Stimulated activated CD4-positive, alpha-beta T cell treated with anti-CD3 and anti-CD28 coated beads, TNF-alpha, amount 100 ng/mL, for 24 hours (primary cell): Measurements from ENCODE around the gene IL1RL1.
"Not testable (repeated sequence)": the region's sequence is repeated elsewhere in the genome, so short reads cannot be mapped to it uniquely, and the experiment has no call there.

Experiments used
- DNase-seq, 3 experiments: peaks; one replicate each; pipeline ENCODE4 v3.0.0-alpha.2; 2020; ENCODE audit warnings: low read depth in 3 of 3

IL1RL1 gene

DNA sequence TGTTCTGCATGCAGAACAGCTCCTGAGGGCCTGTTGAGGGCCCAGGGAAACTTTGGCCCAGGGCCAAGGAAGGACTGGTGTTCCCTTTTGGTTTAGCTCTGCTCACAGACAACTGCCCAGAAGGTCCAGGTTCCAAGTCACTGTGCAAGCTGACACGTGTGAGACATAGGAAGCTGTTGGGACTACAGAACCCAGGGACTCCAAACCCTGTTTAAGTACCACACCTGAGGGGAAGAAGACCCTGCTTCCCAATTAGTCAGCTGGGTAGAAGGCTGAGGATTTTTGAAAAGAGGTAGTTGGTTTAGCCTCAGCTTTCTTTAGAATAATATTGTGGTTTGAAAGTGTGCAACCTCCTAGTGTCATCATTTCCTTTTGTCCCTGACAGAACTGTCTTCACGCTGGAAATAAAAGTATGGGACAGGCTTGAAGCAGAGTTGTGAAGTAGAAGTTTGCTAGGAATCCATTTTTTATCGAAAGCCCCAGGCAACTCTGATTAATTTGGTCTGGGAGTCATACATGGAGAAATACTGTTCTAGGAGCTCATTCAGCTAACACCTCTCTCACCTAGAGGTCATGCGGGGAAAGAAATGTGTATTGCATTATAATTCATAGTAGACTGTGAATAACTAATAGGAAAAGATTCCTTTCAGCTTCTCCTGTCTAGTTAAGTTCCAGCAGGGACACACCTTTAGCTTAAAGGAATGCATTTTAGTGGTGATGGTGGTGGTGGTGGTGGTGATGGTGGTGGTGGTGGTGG, 19.9 kb upstream of the IL1RL1 start:
- DNase-seq: no peak

DNA sequence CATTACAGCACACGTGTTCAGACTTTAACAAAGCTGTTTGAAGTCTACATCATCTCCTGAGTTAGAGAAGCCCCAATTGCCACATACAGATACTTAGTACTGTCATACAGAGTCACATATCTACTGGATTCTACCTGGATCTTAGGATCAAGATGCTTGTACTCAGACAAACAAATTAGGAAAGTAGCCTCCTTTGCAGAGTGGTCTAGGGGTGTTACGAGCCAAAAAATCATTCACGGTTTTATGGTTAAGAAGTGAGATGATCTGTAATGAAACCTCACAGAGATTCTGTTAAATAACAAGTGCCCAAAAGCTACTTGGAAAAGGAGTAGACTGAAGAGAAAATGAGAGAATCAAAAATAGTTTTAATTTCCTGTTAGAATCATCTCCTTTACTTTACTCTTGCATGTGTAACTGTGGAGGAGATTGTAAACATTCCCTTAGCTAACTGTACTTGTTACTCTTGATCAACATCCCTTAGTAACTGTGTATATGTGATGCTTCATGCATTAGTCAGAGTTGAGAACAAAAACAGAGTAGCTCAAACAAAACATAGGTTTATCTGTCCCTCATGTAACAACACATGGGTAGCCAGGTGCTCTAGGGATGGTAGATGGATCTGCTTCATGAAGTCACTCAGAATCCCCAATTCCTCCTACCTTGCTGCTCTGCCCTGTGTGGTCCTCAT, 16.4 kb upstream of the IL1RL1 start:
- DNase-seq: no peak

DNA sequence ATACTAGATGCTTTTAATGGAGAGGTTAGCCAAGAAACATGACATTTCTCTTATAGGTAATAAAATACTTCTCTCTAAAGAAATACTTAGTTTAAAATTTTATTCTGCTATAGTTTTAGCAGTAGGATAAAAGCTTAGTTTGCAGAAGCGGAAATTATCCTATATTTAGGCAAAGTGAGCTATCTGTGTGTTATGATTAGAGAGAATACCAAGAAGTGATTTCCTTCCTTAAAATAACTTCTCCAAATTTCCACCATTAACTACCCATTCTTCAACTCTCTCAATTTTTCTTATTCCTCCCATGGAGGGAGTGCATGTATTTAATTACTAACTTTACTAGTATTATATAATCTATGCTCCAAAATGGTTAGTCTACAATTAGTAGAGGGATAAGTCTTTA, 15.8 kb upstream of the IL1RL1 start:
- no peak for DNase-seq

DNA sequence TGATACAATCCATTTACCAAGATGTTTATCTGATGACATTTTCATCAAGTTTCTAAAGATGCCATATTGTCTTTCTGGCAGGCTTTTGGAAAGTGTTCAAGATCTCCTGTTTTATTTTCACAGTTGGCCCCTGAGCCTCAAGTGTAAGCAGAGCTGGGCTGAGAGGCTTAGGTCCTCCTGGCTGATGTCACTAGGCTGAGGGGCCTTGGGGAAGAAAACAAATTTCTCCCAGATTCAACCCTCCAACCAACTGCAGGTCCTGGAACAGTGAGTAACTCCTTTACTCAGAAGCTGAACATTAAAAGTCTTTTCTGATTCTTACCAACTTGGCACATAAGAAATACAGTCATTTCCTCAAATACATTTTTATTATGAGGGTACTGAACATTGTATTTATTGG, 14.9 kb upstream of the IL1RL1 start:
- DNase-seq: no peak

DNA sequence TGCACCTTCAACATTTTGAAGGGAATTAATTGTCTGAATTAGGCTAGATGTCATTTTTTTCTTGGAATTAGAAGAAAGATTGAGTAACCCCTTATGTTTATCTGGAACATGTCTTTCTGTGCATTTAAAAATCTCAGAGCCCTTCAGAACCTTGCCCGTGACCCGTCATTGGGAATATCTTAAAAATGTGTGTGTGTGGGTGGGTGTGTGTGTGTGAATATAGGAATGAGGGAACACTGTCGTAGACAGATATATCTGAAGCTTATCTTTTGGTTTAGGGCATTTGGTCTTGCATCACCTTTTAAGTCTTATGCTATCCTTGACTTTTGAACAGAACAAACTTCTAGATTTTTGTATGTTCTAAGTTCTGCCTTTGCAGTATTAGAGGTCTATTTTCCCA, 13.5 kb upstream of the IL1RL1 start:
- DNase-seq: no peak

DNA sequence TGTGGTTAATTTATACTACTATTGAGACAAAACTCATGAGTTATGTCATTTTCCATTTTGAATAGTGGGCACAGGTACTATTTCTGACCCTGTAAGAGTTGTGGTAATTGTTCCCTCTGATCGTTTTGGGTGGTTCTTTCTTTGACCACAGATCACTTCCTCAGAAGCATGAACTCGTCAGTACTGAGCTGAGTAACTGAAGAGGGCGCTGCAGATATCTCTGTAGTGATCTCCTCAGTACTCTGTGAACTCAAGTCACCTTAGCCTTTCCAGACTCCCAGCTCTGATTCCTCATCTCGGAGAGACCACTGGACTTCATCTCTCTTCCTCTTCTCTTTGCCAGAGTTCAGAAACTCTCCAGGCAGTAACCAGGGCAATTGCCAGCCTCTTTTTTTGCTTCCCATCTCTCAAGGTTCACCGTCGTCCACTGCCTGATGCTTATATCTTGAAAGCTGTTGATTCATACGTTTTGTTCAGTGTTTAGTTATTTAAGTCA, 9.4 kb upstream of the IL1RL1 start:
- DNase-seq: peak; percentile 6 to 29 (median 13)

DNA sequence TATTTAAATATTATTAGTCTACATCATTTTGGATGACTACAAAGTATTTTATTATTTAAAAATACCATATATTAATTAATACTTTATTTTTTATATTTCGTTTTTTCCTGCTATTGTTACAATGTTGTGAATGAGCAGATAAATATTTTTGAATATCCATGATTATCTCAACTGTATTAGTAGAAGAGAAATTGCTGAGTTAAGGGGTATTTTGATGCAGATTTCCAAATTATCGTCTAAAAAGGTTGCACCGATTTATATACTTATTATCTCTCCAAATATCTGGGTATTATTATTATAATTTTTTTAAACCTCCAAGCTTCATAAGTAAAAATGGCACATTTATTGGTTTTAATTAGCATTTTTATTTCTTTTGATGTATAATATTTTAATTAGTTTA, 8.9 kb upstream of the IL1RL1 start:
- no peak for DNase-seq

DNA sequence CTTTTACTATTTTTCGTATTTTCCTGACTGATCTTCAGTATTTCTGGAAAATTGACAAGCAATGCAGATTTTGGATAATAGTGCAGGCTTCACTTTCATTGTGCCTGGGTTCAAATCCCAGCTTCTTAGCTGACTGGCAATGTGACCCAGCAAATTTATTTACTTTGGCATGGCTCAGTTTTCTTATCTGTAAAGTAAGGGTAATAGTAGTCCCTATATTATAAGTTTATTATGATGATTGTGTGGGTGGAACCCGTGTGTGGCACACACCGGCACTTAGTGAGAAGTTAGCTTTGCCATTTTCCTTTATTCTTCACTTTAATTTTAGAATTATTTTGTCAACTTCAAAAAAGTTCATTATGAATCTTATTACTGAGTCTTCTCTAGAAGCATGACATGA, 7.8 kb upstream of the IL1RL1 start:
- DNase-seq: no peak

DNA sequence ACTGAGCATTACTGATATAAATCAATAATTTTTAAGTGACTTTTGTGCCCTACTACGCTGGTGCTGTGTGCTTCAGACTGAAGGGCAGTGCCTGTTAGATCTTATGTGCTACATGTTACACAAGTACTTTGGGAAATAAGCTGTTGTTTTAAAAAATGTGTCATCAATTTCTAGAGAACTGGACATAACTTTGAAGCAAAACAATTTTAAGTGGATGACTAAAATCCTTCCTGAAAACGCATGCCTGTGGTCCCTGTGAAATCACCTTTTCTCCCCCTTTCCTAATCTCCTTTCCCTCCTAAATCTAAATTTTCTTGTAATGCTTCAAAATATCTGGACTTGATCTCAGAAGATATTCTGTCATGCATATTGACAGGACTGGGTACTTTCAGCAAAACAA, 7.1 kb upstream of the IL1RL1 start:
- no peak for DNase-seq

DNA sequence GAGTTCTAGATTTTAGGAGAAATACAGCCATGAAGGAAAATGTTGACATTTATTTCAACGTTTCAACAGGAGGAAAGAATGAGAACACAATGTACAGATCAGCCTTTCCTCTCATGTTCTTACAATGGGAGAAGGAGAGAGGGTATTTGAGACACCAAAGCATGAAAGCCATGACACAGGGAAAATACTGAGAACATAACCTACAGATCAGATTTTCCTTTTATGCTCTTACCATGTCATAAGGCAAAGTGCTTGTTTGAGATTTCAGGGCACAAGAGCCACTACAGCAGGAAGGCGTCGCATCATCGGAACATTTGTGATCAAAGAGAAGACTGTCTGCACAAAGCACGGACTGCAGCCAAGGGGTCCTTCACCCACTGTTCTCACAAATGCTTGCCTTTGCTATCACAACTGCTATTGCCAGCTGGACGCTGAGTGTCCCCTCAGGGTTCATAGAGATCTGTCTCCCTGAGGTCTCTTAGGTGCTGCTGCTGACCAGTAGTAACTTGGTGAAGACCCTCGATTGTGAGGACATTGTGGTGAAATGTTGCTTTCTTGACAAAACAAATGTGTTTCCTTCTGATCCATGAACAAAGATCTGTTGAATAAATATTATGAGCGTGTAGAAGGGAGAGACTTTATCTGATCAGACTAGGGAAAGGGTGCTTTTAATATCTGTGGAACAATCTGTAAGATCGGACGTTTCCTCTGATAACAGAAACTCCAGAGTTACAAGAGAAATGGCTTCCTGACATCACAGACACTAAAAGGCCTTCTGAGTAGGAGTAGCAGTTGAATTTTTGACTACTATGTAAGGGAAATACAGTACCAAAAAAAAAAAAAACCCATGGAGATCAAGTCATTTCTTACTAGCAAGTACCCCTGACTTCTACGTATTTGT, 6.4 kb upstream of the IL1RL1 start:
- peak in 1 of 3 experiments; percentile 28 for DNase-seq

DNA sequence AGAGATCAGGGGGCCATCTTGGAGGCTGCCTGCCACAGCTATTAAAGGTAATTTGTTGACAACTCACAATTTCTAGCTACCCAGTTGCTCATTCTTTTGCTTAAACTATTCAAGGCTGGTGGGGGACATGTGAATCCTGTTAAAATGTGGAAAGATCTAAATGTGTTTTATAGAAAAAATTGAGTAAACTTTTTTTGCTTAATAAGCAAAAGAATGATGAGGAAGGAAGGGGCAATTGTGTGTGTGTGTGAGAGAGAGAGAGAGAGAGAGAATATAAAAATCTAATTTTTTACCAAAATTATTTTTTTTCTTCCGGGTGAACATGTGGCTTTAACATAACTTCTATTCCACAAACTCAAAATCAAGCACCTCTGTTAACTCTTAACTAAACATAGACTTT, 5.2 kb upstream of the IL1RL1 start:
- DNase-seq: no peak

DNA sequence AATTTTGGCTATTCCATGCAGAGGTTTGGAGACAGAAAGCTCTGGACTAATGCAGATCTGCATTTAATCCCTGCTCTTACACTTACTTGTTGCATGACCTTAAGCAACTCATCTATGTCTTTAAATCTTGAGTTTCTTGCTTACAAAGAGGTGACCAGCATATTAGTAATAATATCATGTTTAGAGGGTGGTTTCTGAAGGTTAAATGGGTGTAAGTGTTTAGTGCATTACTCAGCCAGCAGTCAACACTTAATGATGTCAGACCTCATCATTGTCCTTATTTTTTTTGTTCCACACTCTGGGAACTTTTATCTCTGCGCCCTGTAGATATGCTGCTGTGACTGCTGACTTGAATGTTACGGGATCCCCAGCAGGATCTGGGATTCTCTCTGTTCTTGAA, 1.7 kb downstream of the IL1RL1 start:
- no peak for DNase-seq

DNA sequence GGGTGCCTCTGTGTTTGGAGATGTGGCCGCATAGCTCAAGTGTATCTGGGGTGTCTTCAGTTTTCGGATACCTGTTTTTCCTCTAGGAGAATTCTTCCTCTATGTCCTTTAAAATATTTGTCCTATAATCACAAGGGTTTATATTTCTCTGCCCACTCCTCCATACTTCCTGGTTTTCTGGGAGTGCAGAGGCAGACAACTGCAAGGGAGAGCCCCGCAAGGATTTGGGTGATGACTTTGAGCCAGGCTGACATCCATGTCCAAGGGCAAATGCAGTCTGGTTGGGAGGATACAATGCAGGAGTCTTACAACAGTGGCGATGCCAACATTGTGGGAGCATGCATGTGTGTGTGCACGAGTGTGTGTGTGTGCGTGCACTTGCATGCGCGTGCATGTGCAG, 2.1 kb downstream of the IL1RL1 start:
- DNase-seq: no peak

DNA sequence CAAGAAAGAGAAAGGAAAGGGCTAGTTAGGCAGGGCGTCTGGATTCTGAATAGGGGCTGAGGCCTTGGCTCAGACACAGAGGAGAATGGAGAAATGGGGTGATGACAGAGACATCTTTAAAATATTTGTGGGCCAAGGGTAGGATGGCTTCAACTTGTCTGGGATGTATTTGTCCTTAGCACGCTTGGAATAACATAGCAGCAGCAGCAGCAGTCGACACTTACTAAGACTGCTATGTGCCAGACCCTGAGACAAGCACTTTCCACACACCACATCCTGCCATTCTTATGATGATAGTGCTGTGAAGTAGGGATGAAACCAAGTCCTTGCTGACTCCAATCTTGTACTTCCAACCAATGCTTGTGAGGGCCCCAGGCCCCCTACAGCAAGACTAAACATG, 2.6 kb downstream of the IL1RL1 start:
- DNase-seq: no peak

DNA sequence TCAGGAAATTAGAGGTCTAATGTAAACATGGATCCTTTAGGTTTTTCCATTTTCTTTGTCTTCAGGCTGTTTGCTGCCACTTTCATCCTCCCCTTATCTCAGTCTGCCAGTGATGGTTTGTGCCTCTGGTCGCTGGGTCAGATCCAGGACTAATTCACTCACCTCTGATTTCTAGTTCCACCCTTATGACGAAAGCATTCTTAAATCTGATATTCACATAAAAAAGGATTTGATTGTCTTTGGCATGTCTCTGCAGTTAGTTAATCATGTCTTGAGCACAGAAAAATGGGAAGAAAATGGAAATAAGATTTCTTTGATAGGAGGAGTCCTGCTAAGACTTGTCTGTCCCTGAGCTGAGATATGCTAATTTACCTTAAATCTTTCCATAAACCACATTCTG, 4.6 kb downstream of the IL1RL1 start:
- no peak for DNase-seq

DNA sequence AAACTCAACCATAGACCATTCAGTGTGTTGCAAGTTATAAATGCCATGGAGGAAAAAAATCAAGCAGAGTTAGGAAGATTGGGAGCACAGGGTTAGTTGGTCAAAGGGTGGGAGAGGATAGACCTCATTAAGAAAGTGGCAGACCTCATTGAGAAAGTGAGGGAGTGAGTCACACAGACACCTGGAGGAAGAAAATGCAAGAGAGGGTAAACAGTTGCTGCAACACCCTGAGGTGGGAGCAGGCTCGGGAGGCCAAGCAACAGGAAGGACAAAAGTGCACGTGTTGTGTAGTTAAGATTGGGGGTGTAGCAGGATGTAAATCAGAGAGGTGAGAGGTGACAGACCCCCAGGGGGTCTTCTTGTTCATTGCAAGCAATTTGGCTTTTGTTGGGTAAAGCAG, 6.4 kb downstream of the IL1RL1 start:
- DNase-seq: no peak

DNA sequence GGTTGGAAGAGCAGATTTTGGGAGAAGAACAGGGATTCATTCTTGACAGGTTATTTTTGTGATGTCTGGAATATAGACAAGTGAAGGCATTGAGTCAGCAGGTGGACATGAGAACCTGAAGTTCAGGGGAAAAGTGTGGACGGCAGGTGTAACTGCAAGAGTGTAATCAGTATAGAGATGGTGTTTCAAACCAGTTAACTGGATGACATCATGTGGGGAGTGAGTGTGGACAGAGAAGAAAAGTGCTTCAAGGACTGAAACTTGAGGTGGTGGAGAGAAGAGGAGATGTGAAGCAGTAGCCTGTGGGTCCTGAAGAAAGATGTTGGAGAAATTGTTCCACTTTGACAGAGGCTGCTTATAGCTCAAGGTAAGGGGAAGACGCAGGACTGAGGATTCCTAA, 7.1 kb downstream of the IL1RL1 start:
- DNase-seq: no peak

DNA sequence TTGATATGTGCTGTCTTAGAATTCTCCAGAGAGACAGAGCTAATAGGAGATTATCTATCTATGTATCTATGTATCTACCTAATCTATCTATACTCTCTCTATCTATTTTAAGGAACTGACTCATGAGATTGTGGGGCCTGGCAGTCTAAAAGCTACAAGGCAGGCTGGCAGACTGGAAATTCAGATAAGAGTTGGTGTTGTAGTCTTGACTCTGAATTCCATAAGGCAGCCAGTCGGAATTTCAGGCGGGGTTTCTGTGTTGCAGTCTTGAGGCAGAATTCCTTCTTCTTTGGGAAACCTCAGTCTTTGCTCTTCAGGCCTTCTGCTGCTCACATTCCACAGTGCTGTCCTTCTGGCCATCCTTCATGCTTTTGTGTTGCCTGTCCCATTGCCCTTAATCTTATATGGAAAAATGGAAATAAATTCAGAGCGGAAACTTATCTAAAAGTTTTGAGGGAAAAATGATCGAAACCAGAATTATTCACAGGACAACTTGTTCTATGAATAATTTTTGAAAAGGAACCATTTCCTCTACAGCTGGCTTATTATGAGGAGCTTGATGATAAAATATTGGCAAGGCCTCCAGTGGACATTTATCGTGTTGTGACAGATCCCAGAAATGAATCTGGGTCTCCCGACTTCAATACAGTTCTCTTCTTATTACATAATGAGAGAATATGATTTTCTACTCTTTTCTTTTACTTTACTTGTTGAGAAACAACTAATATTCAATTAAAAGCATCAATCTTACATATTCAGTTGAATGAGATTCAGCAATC, 10.8 kb downstream of the IL1RL1 start:
- DNase-seq: no peak

DNA sequence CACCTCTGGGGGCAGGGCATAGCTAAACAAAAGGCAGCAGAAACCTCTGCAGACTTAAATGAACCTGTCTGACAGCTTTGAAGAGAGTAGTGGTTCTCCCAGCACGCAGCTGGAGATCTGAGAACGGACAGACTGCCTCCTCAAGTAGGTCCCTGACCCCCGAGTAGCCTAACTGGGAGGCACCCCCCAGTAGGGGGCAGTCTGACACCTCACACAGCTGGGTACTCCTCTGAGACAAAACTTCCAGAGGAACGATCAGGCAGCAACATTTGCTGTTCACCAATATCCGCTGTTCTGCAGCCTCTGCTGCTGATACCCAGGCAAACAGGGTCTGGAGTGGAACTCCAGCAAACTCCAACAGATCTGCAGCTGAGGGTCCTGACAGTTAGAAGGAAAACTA, 13.6 kb downstream of the IL1RL1 start:
- DNase-seq: not testable (repeated sequence)

DNA sequence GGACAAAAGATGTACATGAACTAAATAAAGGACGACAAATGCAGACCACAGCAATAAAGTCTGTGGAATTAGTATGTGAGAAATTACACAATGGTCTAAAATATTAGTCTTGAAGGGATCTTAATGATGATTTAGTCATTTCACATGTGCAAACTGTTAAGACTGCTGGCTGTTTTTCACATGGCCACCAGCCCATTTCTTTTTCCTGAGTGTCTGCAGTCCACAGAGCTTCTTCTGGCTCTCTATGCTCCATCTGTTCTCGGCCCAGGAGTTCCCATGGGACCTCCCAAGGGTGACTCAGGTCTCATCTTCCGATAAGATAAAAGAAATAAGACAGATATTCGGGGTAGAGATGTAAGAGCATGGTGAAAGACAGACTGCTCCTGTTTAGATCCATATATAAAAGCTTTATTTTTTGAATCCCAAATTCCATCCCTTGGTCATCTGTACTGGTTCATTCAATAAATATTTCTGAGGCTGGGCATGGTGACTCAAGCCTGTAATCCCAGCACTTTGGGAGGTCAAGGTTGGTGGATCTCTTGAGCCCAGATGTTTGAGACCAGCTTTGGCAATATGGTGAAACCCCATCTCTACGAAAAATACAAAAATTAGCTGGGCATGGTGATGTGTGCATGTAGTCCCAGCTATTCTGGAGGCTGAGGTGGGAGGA, 20.1 kb downstream of the IL1RL1 start:
- no peak for DNase-seq

DNA sequence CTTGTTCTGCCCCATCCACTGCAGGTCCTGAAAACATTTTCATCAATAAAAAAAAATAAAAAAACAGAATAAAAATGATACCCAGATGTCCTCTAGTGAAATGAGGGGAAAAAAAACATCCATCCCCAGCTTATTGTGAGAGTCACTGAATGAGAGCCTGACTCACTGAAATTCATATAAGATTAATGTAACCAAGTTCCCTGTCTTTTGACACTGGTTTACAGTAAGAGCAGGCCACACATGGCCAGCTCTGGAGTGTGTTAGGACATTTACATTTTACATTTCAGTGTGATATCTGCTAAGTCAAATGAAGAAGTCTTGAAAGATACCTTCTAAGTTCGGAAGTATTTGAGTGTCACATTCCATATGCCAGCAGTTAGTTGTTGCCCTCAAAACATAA, 23.1 kb downstream of the IL1RL1 start:
- DNase-seq: no peak
